Mesenchymal stem cell (in vitro differentiated cells and primary cell): ENCODE results near the gene EXD3.

Source experiments
- DNase-seq: peaks from one replicate; pipeline ENCODE4 v3.0.0-alpha.2; 2013
- H2AFZ ChIP-seq: one replicate; pipeline ENCODE4 v1.6.1; 2013; ENCODE audit warnings: low read depth, mild to moderate bottlenecking, control low read depth, inconsistent platforms, low read length, moderate library complexity
- H2AK5ac ChIP-seq: 2 replicates; pipeline ENCODE4 v1.6.1; 2013; ENCODE audit warnings: low read length, moderate library complexity, mild to moderate bottlenecking, inconsistent platforms; ENCODE audit not compliant: severe bottlenecking
- H2BK120ac ChIP-seq: one replicate; pipeline ENCODE4 v1.6.1; 2013; ENCODE audit warnings: low read depth, mild to moderate bottlenecking, inconsistent platforms, low read length, moderate library complexity
- H2BK12ac ChIP-seq, 2 experiments: one replicate each; pipeline ENCODE4 v1.6.1; 2013; ENCODE audit warnings: inconsistent platforms in 2 of 2, low read length in 2 of 2, mild to moderate bottlenecking in 2 of 2, moderate library complexity in 2 of 2, control low read depth in 1 of 2
- H2BK15ac ChIP-seq: one replicate; pipeline ENCODE4 v1.6.1; 2013; ENCODE audit warnings: mild to moderate bottlenecking, low read depth, inconsistent platforms; ENCODE audit not compliant: poor library complexity, severe bottlenecking
- H2BK5ac ChIP-seq: 2 replicates; pipeline ENCODE4 v1.6.1; 2013; ENCODE audit warnings: low read depth, mild to moderate bottlenecking, low read length, control low read depth, inconsistent platforms; ENCODE audit not compliant: poor library complexity, severe bottlenecking
- H3K14ac ChIP-seq, 2 experiments: one replicate each; pipeline ENCODE4 v1.6.1; 2013; ENCODE audit warnings: inconsistent platforms in 2 of 2, low read length in 2 of 2, control low read depth in 1 of 2, mild to moderate bottlenecking in 1 of 2, moderate library complexity in 1 of 2
- H3K18ac ChIP-seq, 2 experiments: one replicate each; pipeline ENCODE4 v1.6.1; 2013; ENCODE audit warnings: inconsistent platforms in 2 of 2, low read length in 2 of 2, control low read depth in 1 of 2, low read depth in 1 of 2, mild to moderate bottlenecking in 1 of 2
- H3K23ac ChIP-seq, 2 experiments: one replicate each; pipeline ENCODE4 v1.6.1; 2013; ENCODE audit warnings: inconsistent platforms in 2 of 2, low read length in 2 of 2, mild to moderate bottlenecking in 2 of 2, moderate library complexity in 2 of 2, control low read depth in 1 of 2
- H3K27ac ChIP-seq: 2 replicates; pipeline ENCODE4 v1.5.1; 2013; ENCODE audit warnings: mild to moderate bottlenecking, moderate library complexity, low read length, control low read depth, inconsistent platforms; ENCODE audit not compliant: poor library complexity, severe bottlenecking
- H3K27me3 ChIP-seq, 2 experiments: 2 replicates each; pipeline versions ENCODE4 v1.6.1 to v1.7.0; 2013; ENCODE audit warnings: low read length in 2 of 2, mild to moderate bottlenecking in 2 of 2, moderate library complexity in 2 of 2, control low read depth in 1 of 2, inconsistent platforms in 1 of 2; ENCODE audit not compliant: control insufficient read depth in 1 of 2, insufficient read depth in 1 of 2
- H3K36me3 ChIP-seq, 2 experiments: 2 replicates each; pipeline versions ENCODE4 v1.6.1 to v1.7.0; 2013; ENCODE audit warnings: low read length in 2 of 2, control low read depth in 1 of 2, inconsistent platforms in 1 of 2, low read depth in 1 of 2, mild to moderate bottlenecking in 1 of 2; ENCODE audit not compliant: insufficient read depth in 2 of 2, control insufficient read depth in 1 of 2
- H3K4ac ChIP-seq, 2 experiments: one replicate each; pipeline ENCODE4 v1.6.1; 2013; ENCODE audit warnings: inconsistent platforms in 2 of 2, low read length in 2 of 2, mild to moderate bottlenecking in 2 of 2, moderate library complexity in 2 of 2, control low read depth in 1 of 2, low read depth in 1 of 2
- H3K4me1 ChIP-seq: 2 replicates; pipeline ENCODE4 v1.6.1; 2013; ENCODE audit warnings: low read depth, low read length, control low read depth; ENCODE audit not compliant: control insufficient read depth, insufficient read depth
- H3K4me2 ChIP-seq: 2 replicates; pipeline ENCODE4 v1.6.1; 2013; ENCODE audit warnings: low read length, mild to moderate bottlenecking, inconsistent platforms; ENCODE audit not compliant: poor library complexity, severe bottlenecking
- H3K4me3 ChIP-seq, 2 experiments: 2 replicates each; pipeline versions ENCODE4 v1.5.1 to v1.7.0; 2013; ENCODE audit warnings: low read length in 2 of 2, mild to moderate bottlenecking in 2 of 2, control low read depth in 1 of 2, low read depth in 1 of 2; ENCODE audit not compliant: insufficient read depth in 1 of 2
- H3K79me1 ChIP-seq: replicated peaks from 2 replicates; pipeline ENCODE4 v1.6.1; 2013; ENCODE audit warnings: mild to moderate bottlenecking, control low read depth, low read length, inconsistent platforms; ENCODE audit not compliant: poor library complexity, severe bottlenecking
- H3K9ac ChIP-seq: 2 replicates; pipeline ENCODE4 v1.7.0; 2013; ENCODE audit warnings: mild to moderate bottlenecking, low read length, moderate library complexity
- H3K9me3 ChIP-seq: 2 replicates; pipeline ENCODE4 v1.7.0; 2013; ENCODE audit warnings: mild to moderate bottlenecking, low read length; ENCODE audit not compliant: control insufficient read depth
- H4K8ac ChIP-seq: one replicate; pipeline ENCODE4 v1.6.1; 2013; ENCODE audit warnings: inconsistent platforms, mild to moderate bottlenecking, low read length, moderate library complexity
- H4K91ac ChIP-seq: one replicate; pipeline ENCODE4 v1.6.1; 2013; ENCODE audit warnings: mild to moderate bottlenecking, low read length, inconsistent platforms
- WGBS: methylation state at CpG from one replicate; pipeline ENCODE4 v1.1.7; 2013; ENCODE audit warnings: mixed read lengths; 5-methylcytosine and 5-hydroxymethylcytosine counted together

Gene EXD3

DNA sequence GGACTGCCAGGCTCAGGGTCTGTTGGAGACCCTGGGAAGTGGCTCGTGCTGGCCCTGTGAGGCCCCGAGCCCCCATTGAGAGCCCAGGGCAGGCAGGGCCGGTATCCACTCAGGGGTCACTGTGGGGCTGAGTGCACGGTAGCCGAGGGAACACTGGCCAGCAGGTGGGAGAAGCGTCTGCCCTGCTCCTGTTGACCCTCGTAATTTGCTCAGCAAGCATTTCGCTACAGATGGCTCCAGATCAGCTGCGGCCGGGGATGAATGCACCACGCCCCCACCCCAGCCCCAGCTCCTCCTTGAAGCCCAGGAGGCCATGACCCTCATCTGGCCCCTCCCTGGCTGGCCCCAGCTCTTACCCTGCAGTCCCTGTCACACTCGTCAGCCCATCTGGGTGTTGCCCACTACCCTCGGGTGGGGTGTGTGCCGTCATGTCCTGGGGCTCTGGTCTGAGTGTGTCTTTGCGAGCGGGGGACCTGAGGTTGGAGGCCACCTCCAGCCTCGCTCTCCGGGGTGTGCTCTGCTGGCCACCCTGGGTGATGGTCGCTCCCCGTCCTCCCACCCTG lies 114.8 kb downstream of the EXD3 start:
- Histone ChIP-seq H3K18ac (no peak overlapping the region), H4K8ac (no peak overlapping the region), H3K4me1 (peaks cover 19% of the 10 kb centered on the region), H3K4ac (no peak overlapping the region), H2AK5ac (no peak overlapping the region), H3K9me3 (no peaks in the 10 kb centered on the region), H3K27ac (no peak overlapping the region), H3K23ac (no peak overlapping the region), H2BK5ac (no peak overlapping the region), H2BK15ac (peak overlapping the region; percentile 48), H3K14ac (no peak overlapping the region), H2BK120ac (no peak overlapping the region), H2AFZ (no peak overlapping the region), H3K27me3 (peaks cover 4 to 82% of the 10 kb centered on the region in 2 experiments), H3K36me3 (no peaks in the 10 kb centered on the region), H3K4me3 (no peak overlapping the region), H3K79me1 (no peaks in the 10 kb centered on the region), H4K91ac (no peak overlapping the region), H3K4me2 (no peak overlapping the region), H3K9ac (no peak overlapping the region), H2BK12ac (no peak overlapping the region)
- no peak for DNase-seq
- WGBS, result 78% methylated on average over 20 of the region's 20 CpGs

DNA sequence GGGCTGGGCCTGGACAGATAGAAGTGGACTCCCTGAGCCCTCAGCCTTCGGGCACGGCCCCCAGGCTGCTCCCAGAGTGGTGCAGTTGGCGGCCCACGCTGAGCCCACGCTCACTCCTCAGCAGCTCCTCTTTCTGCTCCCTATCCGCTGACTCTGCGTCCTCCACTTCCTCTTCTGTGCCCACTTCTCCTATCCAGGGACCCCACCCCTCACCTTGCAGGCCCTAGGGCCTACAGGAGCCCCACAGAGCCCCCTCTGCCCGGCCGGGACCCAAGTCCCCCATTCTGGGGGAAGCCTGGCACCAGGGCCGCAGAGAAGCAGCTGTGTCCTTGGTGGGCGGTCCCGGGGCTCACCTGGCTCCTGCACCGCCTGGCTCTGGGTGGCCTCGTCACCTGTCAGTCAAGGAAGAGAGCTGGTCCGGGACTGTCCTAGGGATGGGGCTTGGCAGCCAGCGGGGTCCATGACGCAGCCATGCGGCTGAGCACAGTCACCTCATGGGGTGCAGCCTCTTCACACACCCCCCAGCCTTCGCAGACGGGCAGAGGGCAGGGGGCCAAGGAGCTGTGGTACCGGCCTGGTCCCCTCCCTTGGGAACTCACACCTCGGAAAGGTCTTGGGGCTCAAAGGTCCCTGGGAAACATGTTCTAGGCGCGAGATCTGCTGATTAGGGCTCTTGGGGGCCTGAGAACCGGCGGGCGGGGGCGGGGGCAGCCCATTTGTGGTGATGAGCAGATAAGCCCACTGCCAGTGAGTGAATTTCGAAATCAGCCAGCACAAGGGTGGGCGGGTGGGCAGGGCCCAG lies 115.5 kb downstream of the EXD3 start:
- H3K27me3 ChIP-seq, result peaks cover 4 to 84% of the 10 kb centered on the region in 2 experiments
- H2BK15ac ChIP-seq, result no peak overlapping the region
- no peak overlapping the region for H2BK120ac ChIP-seq
- no peak overlapping the region for H3K9ac ChIP-seq
- no peak for DNase-seq
- H3K14ac ChIP-seq, result no peak overlapping the region
- no peak overlapping the region for H3K4me3 ChIP-seq
- no peak overlapping the region for H2BK12ac ChIP-seq
- no peak overlapping the region for H2AFZ ChIP-seq
- no peaks in the 10 kb centered on the region for H3K9me3 ChIP-seq
- peaks cover 25% of the 10 kb centered on the region for H3K4me1 ChIP-seq
- H4K8ac ChIP-seq, result no peak overlapping the region
- H3K36me3 ChIP-seq, result no peaks in the 10 kb centered on the region
- H3K18ac ChIP-seq, result no peak overlapping the region
- H3K79me1 ChIP-seq, result no peaks in the 10 kb centered on the region
- no peak overlapping the region for H4K91ac ChIP-seq
- H3K4ac ChIP-seq, result no peak overlapping the region
- H2BK5ac ChIP-seq, result no peak overlapping the region
- no peak overlapping the region for H3K27ac ChIP-seq
- H3K23ac ChIP-seq, result no peak overlapping the region
- WGBS, result 76% methylated on average over 30 of the region's 30 CpGs
- H2AK5ac ChIP-seq, result no peak overlapping the region
- H3K4me2 ChIP-seq, result no peak overlapping the region

DNA sequence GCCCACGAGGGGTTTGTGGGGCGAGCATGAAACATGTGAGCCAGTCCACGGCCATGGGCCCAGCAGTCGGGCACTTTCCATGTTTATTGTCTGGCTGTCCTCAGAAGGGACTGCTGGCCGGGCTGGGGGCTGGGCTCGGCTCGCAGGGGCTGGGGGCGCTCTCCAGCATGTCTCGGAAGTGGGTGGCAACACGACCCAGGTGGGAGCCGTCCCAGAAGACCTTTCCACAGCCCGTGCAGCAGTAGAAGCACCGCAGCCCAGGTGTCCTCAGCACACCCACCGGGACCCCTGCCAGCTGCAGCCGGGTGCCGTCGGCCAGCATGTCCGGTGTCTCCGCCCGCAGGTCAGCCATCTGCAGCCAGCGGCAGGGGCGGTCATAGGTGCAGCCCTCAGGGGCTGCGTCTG lies 116.1 kb downstream of the EXD3 start:
- no peak overlapping the region for H4K91ac ChIP-seq

DNA sequence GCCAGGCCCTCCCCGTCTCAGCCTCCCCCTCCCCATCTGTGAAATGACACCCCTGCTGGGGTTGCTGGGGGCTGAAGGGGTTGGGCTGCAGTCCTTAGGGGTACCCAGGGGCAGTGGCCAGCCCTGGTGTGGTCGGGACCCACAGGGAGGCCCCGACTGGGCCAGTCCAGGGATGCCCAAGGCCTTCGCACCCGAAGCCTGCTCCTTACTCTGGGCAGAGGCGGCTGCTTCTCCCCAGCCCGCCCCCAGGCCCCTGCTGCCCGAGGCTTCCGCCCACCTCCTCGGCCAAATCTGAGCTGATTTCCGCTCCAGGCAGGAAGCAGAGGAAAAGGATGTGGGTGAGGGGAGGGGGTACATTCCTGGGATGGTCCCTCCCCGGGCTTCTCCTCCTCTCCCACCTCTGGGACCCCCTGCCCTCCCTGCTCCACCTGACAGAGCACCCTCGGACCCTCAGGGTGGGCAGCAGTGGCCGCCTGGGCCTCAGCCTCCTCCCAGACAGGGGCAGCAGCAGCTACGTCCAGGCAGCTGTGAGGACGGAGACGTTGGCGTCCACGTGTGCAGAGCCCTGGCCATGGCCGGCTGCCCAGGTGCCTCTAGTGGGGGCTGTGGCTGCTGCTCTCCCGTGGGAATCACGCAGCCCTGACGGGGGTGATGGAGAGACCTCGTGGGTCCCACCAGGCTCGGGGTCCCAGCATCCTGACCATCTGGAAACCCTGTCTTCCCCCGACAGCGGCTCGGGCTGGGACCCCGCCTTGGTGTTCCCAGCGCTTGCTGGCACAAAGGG lies 116.7 kb downstream of the EXD3 start:
- Histone ChIP-seq H3K18ac (peak overlapping the region in 1 of 2 experiments; percentile 33), H3K9me3 (no peaks in the 10 kb centered on the region), H3K79me1 (no peaks in the 10 kb centered on the region), H3K27ac (no peak overlapping the region), H4K8ac (no peak overlapping the region), H3K27me3 (peaks cover 4 to 86% of the 10 kb centered on the region in 2 experiments), H3K4me1 (peaks cover 29% of the 10 kb centered on the region), H4K91ac (peak overlapping the region; percentile 50), H3K4me2 (no peak overlapping the region), H3K23ac (no peak overlapping the region), H2AK5ac (no peak overlapping the region), H2BK12ac (no peak overlapping the region), H2BK120ac (no peak overlapping the region), H2BK15ac (no peak overlapping the region), H3K14ac (no peak overlapping the region), H3K4me3 (peak overlapping the region in 1 of 2 experiments; percentile 15), H2BK5ac (no peak overlapping the region), H3K9ac (no peak overlapping the region), H3K4ac (no peak overlapping the region), H2AFZ (no peak overlapping the region), H3K36me3 (no peaks in the 10 kb centered on the region)
- 84% methylated on average over 25 of the region's 30 CpGs for WGBS
- no peak for DNase-seq

More for the DNA sequence above, 116.1 kb downstream of the EXD3 start:
- Histone ChIP-seq H3K18ac (no peak overlapping the region), H2BK12ac (no peak overlapping the region), H2BK120ac (peak overlapping the region; percentile 5), H3K9me3 (no peaks in the 10 kb centered on the region), H2AK5ac (no peak overlapping the region), H3K4me2 (no peak overlapping the region), H3K27ac (no peak overlapping the region), H3K4me3 (no peak overlapping the region), H3K23ac (no peak overlapping the region), H3K79me1 (no peaks in the 10 kb centered on the region), H3K4me1 (peaks cover 25% of the 10 kb centered on the region), H2AFZ (no peak overlapping the region), H3K36me3 (no peaks in the 10 kb centered on the region), H3K9ac (no peak overlapping the region), H2BK15ac (no peak overlapping the region), H3K27me3 (peaks cover 4 to 85% of the 10 kb centered on the region in 2 experiments), H4K8ac (no peak overlapping the region), H3K14ac (no peak overlapping the region), H2BK5ac (no peak overlapping the region), H3K4ac (no peak overlapping the region)
- 90% methylated on average over 23 of the region's 23 CpGs for WGBS
- no peak for DNase-seq
